Lung (tissue), 12 donors: ENCODE measurements around the gene RASGRF2. TPM values are rescaled to one million over a fixed set of nuclear protein-coding genes. Genes with fewer than 3 reads are reported as not detected.

Source experiments
- ATAC-seq: fragments of 200-7000 bp; cut with Tn5 transposase; one replicate; pipeline ENCODE4 v1.9.1; 2020; ENCODE audit warnings: moderate number of reproducible peaks; ENCODE audit not compliant: insufficient read depth, low FRiP score
- DNase-seq, 3 donors: peaks; one replicate each; pipeline ENCODE4 v3.0.0-alpha.2; 2013 to 2017
- H3K27ac ChIP-seq, 2 donors: one replicate each; pipeline ENCODE4 v1.5.1; 2013; ENCODE audit warnings: mild to moderate bottlenecking in 2 of 2, moderate library complexity in 2 of 2, control low read depth in 1 of 2, inconsistent platforms in 1 of 2, low read depth in 1 of 2, low read length in 1 of 2
- H3K27me3 ChIP-seq, 3 donors: one replicate each; pipeline ENCODE4 v1.5.1; 2013; ENCODE audit warnings: low read length in 2 of 3; ENCODE audit not compliant: control insufficient read depth in 3 of 3, insufficient read depth in 3 of 3
- H3K36me3 ChIP-seq, 4 donors: one replicate each; pipeline ENCODE4 v1.5.1; 2013; ENCODE audit warnings: low read length in 4 of 4, mild to moderate bottlenecking in 1 of 4, moderate library complexity in 1 of 4; ENCODE audit not compliant: control insufficient read depth in 4 of 4, insufficient read depth in 4 of 4
- H3K4me1 ChIP-seq, 5 donors: one replicate each; pipeline ENCODE4 v1.5.1; 2013; ENCODE audit warnings: low read length in 5 of 5, mild to moderate bottlenecking in 2 of 5, moderate library complexity in 1 of 5; ENCODE audit not compliant: control insufficient read depth in 5 of 5, insufficient read depth in 5 of 5
- H3K4me3 ChIP-seq: one replicate; pipeline ENCODE4 v1.5.1; 2013; ENCODE audit warnings: mild to moderate bottlenecking, control low read depth, moderate library complexity
- H3K9ac ChIP-seq, 2 donors: one replicate each; pipeline ENCODE4 v1.5.1; 2013; ENCODE audit warnings: low read length in 2 of 2, control low read depth in 1 of 2; ENCODE audit not compliant: insufficient read depth in 1 of 2
- H3K9me3 ChIP-seq, 4 donors: one replicate each; pipeline ENCODE4 v1.5.1; 2013; ENCODE audit warnings: low read length in 3 of 4, mild to moderate bottlenecking in 1 of 4, moderate library complexity in 1 of 4; ENCODE audit not compliant: control insufficient read depth in 4 of 4, insufficient read depth in 3 of 4
- WGBS, 2 donors: extraction: QIAGEN DNeasy Blood & Tissue Kit; methylation state at CpG; one replicate each; pipeline ENCODE4 v1.1.7; 2013; 5-methylcytosine and 5-hydroxymethylcytosine counted together
- polyA plus RNA-seq, 2 donors: library from polyadenylated mRNA; stranded (reverse); fragments of 200-250 nt; gene quantifications; one replicate each; pipeline ENCODE4 v1.2.1, GENCODE V29; 2013
- total RNA-seq, 2 donors: library from RNA; depleted of rRNA in 1 of 2; stranded (reverse); fragments of >200 nt in 1 of 2; gene quantifications; one replicate each; pipeline ENCODE4 v1.2.1, GENCODE V29; 2014 to 2021
- TF ChIP-seq, protein P1 (sequence below): IDR thresholded peaks from 2 replicates; pipeline ENCODE4 v1.5.1; 2012; ENCODE audit warnings: mild to moderate bottlenecking; ENCODE audit errors: control extremely low read depth, extremely low read depth
- donor health status: control.
- donor health status: control.
- donor health status: Bipolar disorder and iron deficiency.
- donor health status: healthy.
- donor health status: DM: yes; HTN: yes; CAD: no.

RASGRF2 gene
- total and polyA plus RNA-seq, 4 donors: 1.0 to 12.0 (median 2.7) TPM

- Histone ChIP-seq H3K27ac (no peak overlapping the region), H3K27me3 (no peaks in the 10 kb centered on the region), H3K4me1 (no peaks in the 10 kb centered on the region), H3K36me3 (no peaks in the 10 kb centered on the region), H3K9me3 (peaks cover 0 to 5% (median 2%) of the 10 kb centered on the region in 4 donors), H3K9ac (no peak overlapping the region), H3K4me3 (no peak overlapping the region)
- 81 to 88% methylated on average over 9 of the region's 9 CpGs for WGBS, 2 donors
- TF ChIP-seq, protein P1, sequence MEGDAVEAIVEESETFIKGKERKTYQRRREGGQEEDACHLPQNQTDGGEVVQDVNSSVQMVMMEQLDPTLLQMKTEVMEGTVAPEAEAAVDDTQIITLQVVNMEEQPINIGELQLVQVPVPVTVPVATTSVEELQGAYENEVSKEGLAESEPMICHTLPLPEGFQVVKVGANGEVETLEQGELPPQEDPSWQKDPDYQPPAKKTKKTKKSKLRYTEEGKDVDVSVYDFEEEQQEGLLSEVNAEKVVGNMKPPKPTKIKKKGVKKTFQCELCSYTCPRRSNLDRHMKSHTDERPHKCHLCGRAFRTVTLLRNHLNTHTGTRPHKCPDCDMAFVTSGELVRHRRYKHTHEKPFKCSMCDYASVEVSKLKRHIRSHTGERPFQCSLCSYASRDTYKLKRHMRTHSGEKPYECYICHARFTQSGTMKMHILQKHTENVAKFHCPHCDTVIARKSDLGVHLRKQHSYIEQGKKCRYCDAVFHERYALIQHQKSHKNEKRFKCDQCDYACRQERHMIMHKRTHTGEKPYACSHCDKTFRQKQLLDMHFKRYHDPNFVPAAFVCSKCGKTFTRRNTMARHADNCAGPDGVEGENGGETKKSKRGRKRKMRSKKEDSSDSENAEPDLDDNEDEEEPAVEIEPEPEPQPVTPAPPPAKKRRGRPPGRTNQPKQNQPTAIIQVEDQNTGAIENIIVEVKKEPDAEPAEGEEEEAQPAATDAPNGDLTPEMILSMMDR: no peak
- no peak for DNase-seq
- no peak for ATAC-seq
Observed at GRCh38 chr5:81080809-81081460, 120.8 kb downstream of the RASGRF2 start.

GRCh38 chr5:81081461-81081835 lies 121.3 kb downstream of the RASGRF2 start:
- WGBS, 2 donors: 93 to 96% methylated on average over 8 of the region's 8 CpGs
- Histone ChIP-seq H3K27me3 (no peaks in the 10 kb centered on the region), H3K9me3 (peaks cover 0 to 5% (median 2%) of the 10 kb centered on the region in 4 donors), H3K4me3 (no peak overlapping the region), H3K9ac (no peak overlapping the region), H3K27ac (no peak overlapping the region), H3K4me1 (no peaks in the 10 kb centered on the region), H3K36me3 (no peaks in the 10 kb centered on the region)
- no peak for DNase-seq
- no peak for ATAC-seq
- TF ChIP-seq, protein P1: no peak

- H3K9me3 ChIP-seq: peaks cover 0 to 3% (median 0%) of the 10 kb centered on the region in 4 donors
- ATAC-seq (no peak), DNase-seq (no peak)
- no peaks in the 10 kb centered on the region for H3K27me3 ChIP-seq
- H3K9ac ChIP-seq: no peak overlapping the region
- WGBS, 2 donors: 97 to 98% methylated on average over 27 of the region's 27 CpGs
- H3K27ac ChIP-seq: no peak overlapping the region
- H3K4me1 ChIP-seq: no peaks in the 10 kb centered on the region
- TF ChIP-seq, protein P1: no peak
- H3K36me3 ChIP-seq: no peaks in the 10 kb centered on the region
- H3K4me3 ChIP-seq: no peak overlapping the region
Observed at GRCh38 chr5:81086881-81087281, 126.7 kb downstream of the RASGRF2 start.

GRCh38 chr5:81091199-81091598 lies 131.0 kb downstream of the RASGRF2 start:
- Histone ChIP-seq H3K9me3 (peaks cover 0 to 3% (median 0%) of the 10 kb centered on the region in 4 donors), H3K9ac (no peak overlapping the region), H3K36me3 (no peaks in the 10 kb centered on the region), H3K27ac (no peak overlapping the region), H3K4me3 (no peak overlapping the region), H3K4me1 (no peaks in the 10 kb centered on the region), H3K27me3 (no peaks in the 10 kb centered on the region)
- no peak for DNase-seq
- TF ChIP-seq, protein P1: no peak
- WGBS, 2 donors: 92 to 94% methylated on average over 3 of the region's 3 CpGs
- no peak for ATAC-seq
